CD4-positive, alpha-beta T cell treated with Interleukin-21 for 1 hour (primary cell): ENCODE results near the gene GRAMD1B.

ENCODE experiments used
- DNase-seq: peaks from one replicate; pipeline ENCODE4 v3.0.0-alpha.2; 2020

GRAMD1B gene

DNA sequence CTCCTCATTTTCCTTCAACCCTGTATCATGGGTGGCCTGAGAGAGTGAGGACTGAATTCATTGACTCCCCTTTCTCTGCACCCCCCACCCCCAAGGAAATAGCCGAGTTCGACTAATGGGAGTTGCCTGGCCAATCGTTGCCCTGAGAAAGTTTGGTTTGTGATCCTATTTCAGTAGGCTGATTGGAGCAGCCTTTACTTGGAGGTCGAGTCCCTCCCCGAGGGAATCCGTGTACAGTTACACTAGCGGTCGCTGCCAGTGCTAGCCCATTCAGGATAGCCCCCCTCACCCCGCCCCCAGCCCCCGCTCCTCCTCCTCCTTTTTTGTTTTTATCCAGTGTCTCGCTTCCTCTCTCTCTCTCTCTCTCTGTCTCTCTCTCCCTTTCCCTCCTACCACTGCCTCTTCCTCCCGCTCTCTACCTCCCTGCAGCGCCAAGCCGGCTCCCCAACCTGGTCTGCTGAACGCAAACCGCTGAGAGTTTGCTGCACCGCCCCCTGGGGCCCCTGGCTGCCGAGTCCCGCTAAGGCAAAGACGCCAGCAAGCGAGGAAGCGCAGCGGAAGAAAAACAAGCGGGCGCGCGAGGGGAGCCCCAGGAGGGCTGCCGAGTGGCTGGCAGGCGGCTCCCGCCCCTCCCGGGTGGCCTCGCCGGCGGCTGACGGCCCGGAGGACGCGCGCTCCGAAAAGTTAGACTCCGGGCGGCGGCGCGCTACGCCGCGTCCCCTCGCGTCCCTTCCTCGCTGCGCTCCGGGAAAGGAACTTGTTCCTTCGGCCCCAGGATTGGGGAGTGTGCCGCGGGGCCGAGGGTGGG lies at the start of gene GRAMD1B:
Gene GRAMD1B, plus strand, starts transcription at position 357 of the 808 bp plus-strand sequence. CDS start 524 bp downstream, outside the sequence.
- peak; percentile 74 for DNase-seq

DNA sequence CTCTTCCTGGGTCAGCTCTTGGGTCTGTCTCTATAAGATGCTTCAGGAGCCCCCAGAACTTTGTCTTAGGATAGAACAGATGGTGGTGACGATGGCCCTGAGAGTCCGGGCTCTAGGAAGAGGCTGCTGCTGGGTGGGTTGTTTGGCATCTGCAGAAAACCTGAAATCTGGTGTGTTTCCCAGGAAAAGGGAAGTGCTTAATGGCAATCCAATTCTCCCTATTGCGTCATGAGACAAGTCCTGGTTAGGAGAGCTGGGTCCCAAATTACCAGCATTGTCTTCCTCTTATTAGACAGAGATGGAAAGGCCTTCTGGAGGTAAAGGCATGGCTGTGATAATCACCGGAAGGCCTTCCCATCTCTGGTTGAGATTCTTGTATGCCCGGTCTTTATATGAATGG lies 48.9 kb upstream of the GRAMD1B start:
- DNase-seq: no peak

DNA sequence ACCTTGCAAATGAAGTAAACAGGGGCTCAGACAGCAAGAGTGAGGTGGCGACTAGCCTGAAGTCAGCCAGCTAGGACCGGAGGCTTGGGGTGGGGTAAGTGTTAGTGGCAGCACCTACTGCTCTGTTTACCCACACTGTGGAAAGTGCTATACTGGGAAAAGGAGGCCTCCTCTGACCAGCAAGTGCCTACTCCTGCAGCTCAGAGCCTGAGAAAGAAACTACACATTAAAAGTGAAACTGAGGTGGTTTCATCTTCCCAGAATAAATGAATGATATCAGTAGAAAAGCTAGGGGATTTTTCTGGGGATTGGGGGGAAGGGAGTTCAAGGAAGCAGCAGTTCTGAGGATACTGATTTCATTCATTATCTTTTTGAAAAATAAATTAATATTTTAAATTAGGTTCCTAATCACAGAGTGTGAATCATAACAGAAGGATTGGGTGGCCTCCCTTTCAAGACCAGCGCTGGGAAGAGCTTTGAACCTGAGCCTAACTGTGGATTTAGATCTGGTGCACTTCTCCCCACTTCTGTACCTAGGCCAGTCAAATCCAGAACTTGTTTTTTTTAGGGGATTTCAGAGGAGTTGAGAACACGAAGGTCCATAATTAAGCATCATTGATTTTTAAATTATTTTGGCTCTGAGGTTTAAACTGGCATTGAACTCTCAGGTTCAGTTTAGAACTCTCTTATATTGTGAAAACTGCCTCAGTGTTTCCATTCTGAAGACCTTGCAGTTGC lies 48.1 kb upstream of the GRAMD1B start:
- peak; percentile 13 for DNase-seq

DNA sequence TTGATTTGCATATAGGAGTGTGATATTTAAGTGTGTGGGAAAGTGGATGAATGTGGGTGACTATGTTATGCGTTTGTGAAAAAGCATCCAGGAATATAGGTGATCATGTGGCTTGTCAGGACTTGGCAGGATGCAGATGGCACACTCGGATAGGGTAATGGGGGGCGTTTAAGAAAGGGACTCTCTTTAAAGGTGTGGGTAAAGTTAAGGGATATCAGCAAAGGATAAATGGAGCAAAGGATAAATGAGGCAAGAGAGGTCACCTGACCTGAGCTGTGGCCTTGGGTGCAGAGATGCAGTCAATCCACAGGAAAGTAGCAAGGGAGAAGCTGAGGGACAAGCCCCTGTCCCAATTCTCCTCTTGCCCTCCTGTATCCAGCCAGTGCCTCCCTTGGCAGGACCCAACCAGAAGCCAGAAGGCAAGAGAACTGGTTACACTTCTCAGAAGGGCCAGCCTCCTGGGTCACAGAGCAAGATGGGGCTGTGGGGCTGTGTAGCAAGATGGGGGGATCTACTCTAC lies 47.5 kb upstream of the GRAMD1B start:
- DNase-seq: no peak

DNA sequence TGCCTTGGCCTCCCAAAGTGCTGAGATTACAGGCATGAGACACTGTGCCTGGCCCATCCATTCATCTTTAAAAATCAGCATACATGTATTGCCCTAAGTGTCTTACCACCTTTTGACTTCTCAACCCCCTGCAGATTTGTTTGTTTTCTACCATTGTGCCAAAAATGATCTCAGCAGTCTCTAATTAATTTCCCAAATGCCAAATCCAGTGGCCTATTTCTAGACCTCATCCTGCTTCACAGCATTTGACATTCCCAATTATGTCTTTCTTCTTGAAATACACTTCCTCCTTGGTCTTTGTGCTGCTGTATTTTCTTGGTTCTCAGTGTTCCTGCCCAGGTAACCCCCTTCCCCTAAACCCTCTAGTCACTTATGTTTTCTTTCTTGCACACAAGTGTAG lies 46.0 kb upstream of the GRAMD1B start:
- no peak for DNase-seq

DNA sequence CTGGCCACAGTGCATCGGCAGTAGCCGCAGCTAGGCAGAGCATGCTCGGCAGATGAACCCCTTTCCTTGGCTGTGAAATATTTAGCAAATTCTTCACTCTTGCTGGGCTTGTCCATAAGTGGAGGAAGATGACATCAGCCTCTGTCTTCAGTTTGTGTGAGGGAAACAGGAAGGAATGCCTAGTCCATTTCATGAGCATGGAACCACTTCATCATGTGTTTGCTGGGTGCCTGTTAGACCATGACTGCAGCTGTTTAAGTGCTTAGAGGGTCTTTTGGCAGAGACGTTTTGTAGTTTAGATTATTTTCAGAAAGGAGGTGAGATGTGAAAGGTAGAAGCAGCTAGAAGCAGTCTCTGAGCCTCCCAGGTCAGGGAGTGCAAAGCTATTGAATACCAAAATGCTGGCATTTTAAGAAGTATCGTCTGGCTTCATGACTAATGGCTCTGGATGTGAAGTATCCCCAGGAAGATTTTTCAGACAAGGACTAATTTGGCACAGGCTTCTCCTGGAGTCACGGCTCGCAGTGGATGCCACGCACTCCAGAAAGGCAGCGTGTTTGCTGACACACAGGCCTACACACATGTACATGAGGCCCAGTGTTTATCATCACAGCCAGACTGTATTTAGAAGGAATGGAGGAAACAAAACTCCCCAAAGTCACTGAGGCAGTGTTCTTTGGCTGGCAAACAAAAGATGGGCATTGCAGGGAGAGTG lies 43.1 kb upstream of the GRAMD1B start:
- no peak for DNase-seq

DNA sequence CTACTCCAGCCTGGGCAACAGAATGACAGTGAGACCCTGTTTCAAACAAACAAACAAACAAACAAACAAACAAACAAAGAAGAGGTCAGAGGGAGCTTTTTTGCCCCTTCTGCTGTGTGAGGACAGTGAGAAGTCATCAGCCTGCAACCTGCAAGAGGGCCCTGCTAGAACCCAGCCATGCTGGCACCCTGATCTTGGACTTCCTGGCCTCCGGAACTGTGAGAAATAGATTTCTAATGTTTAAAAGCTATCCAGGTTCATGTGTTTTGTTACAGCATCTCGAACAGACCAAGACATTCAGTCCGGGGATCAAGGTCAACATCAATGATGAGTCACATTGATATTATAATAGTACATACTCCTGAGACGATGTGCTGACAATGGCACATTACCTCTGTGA lies 41.4 kb upstream of the GRAMD1B start:
- no peak for DNase-seq

DNA sequence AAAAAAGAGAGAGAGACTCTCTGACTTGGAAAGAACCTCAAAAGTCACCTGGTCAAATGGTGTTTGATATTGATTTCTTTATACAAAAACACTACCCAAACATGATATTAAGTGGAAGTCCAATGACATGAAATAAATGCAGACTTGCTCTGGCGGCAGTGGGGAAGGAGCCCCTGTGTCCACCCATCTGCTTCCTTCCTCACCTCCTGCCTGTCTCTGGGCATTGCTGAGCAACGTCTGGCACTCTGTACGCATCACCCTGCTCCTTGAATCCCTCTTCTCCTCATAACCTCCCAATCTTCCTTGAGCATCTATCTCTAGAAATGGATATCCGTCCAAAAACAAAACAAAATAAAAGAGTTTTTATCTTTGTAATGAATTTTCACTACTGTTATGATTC lies 39.9 kb upstream of the GRAMD1B start:
- no peak for DNase-seq

DNA sequence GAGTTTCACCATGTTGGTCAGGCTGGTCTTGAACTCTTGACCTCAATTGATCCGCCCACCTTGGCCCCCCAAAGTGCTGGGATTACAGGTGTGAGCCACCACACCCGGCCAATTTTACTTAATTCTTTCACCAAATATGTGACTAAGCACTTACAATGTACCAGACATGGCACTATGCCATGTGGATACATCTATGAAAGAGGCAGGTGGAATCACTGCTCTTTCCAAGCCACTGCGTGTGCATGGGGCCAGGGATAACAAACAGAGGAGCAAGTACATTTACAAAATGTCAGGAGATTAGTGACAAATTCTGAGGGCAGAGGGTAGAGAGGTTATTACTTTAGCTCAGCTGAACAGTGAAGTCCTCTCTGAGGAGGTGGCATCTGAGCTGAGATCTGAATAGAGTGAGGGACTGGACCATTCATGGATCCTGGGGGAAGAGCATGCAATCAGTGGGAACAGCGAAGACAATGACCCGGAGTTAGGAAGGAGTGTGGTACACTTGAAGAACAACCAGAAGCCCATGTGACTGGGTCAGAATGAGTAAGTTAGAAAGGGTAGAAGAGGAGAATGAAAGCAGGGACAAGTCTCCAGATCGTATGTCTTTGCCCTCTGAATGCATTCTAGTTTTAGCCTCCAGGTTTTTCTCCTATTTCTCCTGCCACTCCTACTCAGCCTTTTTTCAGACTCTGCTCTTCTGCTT lies 38.3 kb upstream of the GRAMD1B start:
- no peak for DNase-seq

DNA sequence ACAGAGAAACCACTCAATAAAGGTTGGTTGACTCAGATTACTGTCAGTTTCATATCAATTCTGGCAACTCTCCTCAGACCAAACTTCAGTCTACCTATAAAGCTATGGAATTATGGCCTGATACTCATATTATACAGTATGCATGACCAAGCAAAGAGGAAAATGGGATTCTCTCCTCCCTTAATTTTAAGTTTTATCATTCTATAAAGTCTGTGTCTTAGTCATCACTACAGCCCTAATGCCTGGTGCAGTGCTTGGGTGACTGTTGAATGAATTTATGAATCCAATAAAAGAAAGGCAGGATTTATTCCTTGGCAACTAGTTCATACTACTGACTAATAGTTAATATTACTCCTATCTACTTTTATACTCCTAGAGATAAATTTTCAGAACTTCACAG lies 37.6 kb upstream of the GRAMD1B start:
- no peak for DNase-seq

DNA sequence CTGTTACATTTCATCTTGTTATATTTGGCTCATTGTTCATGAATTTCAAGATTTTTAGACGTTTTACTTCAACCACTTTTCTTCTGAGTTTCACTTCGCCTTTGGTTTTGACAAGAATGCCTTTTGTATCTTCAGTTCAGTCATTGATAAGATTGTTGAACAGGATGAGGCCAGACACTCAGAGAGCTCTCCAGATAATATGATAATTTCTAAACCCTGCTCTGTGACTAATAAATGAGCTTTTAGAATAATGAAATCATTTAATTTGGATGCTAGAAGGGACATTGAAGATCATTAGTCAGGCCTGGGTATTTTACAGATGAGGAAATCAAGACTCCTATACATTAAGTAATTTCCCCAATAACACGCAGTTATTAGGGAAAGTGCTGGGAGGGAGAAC lies 37.2 kb upstream of the GRAMD1B start:
- DNase-seq: no peak

DNA sequence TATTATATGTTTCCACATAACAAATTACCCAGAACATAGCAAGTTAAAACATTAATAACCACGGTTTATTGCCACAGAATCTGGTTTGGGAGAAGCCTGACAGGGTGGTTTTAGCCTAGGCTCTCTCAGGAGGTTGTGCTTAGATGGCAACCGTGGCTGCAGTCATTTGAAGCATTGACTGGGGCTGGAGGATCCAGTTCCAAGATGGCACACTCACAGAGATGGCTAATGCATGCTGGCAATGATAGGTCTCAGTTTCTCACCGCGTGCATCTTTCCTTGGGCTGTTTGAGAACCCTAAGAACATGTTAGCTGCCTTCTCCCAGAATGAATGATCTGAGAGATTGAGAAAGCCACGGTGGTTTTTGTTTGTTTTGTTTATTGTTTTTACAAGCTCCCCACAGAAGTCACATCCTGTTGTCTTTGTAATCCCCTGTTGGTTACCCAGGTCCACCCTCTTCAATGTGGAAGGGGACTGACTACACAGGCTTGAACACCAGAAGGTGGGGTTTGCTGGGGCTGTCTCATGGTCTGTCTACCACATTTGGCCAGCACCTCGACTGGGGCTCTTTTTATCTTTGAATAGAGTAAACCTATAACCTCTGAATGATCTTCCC lies 36.6 kb upstream of the GRAMD1B start:
- no peak for DNase-seq

DNA sequence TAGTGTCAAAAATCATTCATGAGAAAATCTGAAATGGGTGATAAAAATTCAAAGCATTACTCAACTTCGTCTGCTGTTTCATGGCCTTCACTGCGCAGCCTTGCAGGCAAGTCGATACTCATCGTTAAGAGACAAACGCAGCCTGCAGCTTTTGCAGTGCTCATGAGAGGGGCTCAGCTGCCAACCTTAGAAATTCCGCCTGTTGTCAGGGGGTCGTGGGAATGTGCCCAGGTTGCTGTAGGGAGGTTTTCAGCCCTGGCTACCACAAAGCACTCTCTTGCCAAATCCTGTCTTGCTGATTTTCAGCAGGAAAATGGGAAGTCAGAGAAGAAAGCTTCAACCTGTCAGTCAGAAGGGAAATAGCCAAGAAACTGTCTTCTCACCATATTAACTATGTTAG lies 25.4 kb upstream of the GRAMD1B start:
- no peak for DNase-seq

DNA sequence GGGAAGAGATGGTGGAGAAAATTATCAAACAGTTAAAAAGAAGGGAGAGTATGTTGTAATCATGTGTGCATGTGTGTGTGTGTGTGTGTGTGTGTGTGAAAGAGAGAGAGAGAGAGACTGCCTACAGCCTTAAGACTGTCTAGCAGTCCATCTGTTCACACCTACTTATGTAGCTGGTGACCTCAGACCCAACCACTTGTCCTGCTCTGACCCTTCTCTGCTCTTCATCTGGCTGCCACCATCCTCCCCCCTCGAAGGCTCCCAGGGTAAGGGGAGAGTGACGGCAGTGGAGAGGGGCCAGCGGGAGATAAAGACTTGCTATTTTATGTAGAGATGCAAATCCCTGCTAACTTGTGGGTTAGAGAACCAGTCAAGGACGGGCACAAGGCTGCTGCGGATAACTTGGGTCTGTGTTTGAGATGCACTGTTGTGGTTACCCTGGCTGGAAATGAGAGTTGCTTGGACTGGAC lies 24.9 kb upstream of the GRAMD1B start:
- DNase-seq: no peak

DNA sequence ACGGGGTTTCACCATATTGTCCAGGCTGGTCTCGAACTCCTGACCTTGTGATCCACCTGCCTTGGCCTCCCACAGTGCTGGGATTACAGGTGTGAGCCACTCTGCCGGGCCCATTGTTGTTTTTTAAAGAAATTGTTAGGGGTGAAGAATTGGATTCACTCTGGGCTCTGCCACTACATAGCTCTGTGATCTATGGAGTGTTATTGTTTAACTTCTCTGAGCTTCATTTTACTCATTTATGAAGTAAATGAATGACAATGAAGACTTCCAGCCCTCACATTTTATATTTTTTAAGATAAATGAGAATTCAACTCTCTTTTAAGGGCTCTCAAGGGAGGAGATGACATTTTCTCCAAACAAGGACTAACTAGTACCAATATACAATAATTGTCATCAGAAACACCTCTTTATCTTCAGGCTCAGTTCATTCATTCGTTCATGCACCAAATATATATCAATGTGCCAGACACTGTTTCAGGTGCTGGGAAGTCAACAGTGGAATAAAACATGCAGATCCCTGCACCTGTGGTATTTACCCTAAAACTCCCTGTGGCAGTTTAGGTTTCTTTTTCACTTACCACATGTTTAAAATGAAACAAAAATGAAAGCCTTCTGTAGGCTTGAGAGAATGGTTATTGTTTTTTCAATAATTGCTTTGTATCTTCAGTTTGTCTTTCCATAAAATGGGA lies 23.5 kb upstream of the GRAMD1B start:
- DNase-seq: no peak

DNA sequence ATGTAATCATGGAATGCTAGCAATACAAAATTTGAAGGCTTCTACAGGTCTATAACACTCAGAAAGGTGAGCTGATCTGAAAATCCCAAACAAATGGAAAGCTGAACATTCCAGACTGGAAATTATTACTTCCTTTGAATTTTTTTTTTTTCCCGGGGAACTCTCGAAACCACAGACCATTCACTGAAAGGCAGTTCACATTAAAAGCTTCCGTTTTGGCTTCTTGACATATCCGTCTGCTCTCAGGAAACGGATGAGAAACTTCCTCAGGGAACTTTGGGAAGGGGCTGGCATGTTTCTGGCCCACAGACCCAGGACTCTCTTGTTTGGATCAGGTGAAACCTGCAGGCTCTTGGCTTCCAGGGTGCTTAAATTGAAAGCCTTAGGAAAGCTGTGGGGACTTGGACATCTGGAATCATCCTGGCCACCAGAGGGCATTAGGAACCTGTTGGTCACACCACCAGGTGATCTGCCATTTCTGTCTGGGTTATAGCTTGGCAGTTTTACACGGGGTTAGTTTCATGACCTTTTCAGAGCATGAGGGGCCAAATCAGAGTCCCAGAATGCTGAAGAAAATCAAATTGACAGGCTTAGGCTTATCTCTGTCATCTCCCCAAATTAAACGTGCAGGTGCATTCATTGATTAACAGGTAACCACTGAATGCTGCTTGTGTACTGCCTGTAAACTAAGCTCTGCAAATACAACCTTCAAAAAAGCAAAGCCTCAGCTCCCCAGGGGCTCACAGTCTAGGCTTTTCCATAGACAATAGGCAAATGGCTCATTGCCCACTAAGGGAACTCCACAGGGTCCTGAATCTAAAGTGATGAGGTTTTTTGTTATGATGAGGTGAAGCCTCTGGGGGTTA lies 22.7 kb upstream of the GRAMD1B start:
- DNase-seq: peak; percentile 71

DNA sequence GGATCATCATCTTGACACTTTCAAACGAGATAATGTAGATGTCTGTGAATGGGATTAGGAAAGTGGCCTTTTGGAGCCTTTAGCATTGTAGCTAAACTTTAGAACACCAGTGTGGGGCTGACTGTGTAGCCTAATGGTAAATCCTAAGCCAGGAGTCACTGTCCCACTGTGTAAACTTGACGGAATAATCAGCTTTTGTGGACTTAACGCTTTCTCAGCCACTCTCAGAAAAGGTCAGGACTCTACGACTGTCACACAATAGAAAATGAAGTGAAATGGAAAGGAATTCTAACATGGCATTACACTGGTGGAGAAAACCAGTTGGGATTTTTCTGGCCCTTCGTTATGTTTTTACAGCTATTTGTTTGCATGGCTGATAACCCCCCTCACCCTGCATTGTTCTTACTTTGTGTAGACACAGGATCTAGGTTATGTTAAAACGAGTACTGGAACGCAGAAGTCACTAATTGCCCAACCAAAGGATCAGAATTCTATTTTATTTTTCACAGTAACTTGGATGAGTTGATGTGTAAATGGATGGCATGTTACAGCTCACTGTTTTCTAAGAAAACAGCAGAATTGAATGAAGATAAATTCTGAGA lies 22.0 kb upstream of the GRAMD1B start:
- no peak for DNase-seq

DNA sequence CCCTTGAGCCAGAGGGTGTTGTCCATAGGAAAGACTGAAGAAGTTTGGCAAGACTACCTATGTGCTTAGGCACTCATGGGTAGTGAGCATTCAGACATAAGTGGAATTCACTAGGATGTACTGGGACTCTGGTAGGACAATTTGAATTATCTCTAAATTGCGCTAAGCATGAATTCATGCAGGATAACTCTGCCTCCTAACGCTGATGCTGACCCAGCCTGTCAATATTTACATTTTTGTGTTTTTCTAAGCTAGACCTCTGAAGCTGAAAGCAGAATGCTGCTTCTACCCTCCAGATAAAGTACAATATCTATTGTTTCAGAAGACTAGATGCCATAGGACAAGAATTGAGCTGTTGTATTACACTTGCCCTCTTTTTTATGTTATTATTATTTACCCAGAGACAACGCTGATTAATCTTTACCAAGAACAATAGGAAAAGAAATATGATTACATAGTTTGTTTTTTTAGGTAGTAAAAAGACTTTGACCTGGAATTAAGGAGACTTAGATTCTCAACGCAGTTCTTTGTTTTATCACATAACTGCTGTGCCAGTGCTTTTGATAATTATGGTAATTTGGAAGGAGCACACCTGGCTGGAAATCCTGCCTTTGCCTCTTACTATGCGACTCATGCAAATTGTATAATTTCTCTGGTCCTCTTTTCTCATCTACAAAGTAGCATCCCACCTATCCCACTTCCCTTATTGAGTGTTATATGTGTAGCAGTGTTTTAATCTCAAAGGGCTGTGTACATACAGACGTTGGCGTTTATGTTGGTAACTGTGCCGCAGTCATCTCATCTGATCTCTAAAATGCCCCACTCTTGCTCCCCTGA lies 21.2 kb upstream of the GRAMD1B start:
- DNase-seq: no peak
